H1 (cell line): ENCODE measurements around the gene MTMR2. TPM values are rescaled to one million over a fixed set of nuclear protein-coding genes. Genes with fewer than 3 reads are reported as not detected.

Experiments
- CTCF ChIA-PET: fragments of 300-600 bp; sonication (Branson Sonifier 250); formaldehyde crosslinking; loops from one replicate; lab custom pipeline; 2021; ENCODE audit not compliant: partially characterized antibody; lab: Charles Lee
- POLR2A ChIA-PET: fragments of 300-600 bp; sonication (Branson Sonifier 250); formaldehyde crosslinking; loops from one replicate; lab custom pipeline; 2021; ENCODE audit warnings: inconsistent platforms; ENCODE audit not compliant: partially characterized antibody; lab: Charles Lee
- DNase-seq, 2 experiments: peaks; one replicate each; pipeline versions ENCODE4 v3.0.0 to v3.0.0-alpha.2; 2010 to 2022; ENCODE audit warnings: low spot score in 2 of 2, low read depth in 1 of 2, mixed read lengths in 1 of 2
- FAIRE-seq: peaks from 2 replicates; lab custom pipeline; 2011; peaks lifted over from hg19 to GRCh38; lab: Jason Lieb, UNC
- H2AFZ ChIP-seq: 2 replicates; pipeline ENCODE4 v1.8.1; 2012; ENCODE audit warnings: low read length, inconsistent platforms
- H2AK5ac ChIP-seq: 2 replicates; pipeline ENCODE4 v1.6.1; 2013; ENCODE audit warnings: low read depth, low read length
- H2BK120ac ChIP-seq: replicated peaks from 2 replicates; pipeline ENCODE3; 2013; ENCODE audit warnings: low read depth, low read length, inconsistent platforms
- H2BK12ac ChIP-seq: 2 replicates; pipeline ENCODE4 v1.6.1; 2013; ENCODE audit warnings: low read depth, low read length
- H2BK15ac ChIP-seq: 2 replicates; pipeline ENCODE4 v1.6.1; 2013; ENCODE audit warnings: low read length
- H2BK20ac ChIP-seq: 2 replicates; pipeline ENCODE4 v1.6.1; 2013; ENCODE audit warnings: low read length
- H2BK5ac ChIP-seq: 2 replicates; pipeline ENCODE4 v1.6.1; 2013; ENCODE audit warnings: low read depth, low read length
- H3K14ac ChIP-seq: 2 replicates; pipeline ENCODE4 v1.6.1; 2013; ENCODE audit warnings: inconsistent platforms; ENCODE audit not compliant: insufficient read length
- H3K18ac ChIP-seq: 2 replicates; pipeline ENCODE4 v1.6.1; 2013; ENCODE audit warnings: low read length; ENCODE audit errors: extremely low read depth
- H3K23ac ChIP-seq: 2 replicates; pipeline ENCODE4 v1.6.1; 2013; ENCODE audit warnings: inconsistent platforms; ENCODE audit not compliant: insufficient read length
- H3K23me2 ChIP-seq: 2 replicates; pipeline ENCODE4 v1.6.1; 2013; ENCODE audit warnings: low read depth, low read length
- H3K27ac ChIP-seq: 2 replicates; pipeline ENCODE4 v1.6.1; 2011; ENCODE audit warnings: low read depth, low read length, inconsistent platforms
- H3K27me3 ChIP-seq, 4 experiments: replicated peaks in 1 of 4; 1 replicate in 1 of 4; 2 replicates in 3 of 4; pipeline versions ENCODE4 v1.6.1 to v1.8.1; 2011 to 2013; ENCODE audit warnings: low read length in 3 of 4, mild to moderate bottlenecking in 3 of 4, inconsistent platforms in 2 of 4, mixed read lengths in 2 of 4, moderate library complexity in 1 of 4; ENCODE audit not compliant: control insufficient read depth in 3 of 4, insufficient read depth in 3 of 4; ENCODE audit errors: extremely low read depth in 1 of 4
- H3K36me3 ChIP-seq, 4 experiments: 2 replicates each; pipeline versions ENCODE4 v1.6.1 to v1.8.1; 2011 to 2013; ENCODE audit warnings: mild to moderate bottlenecking in 4 of 4, low read length in 3 of 4, moderate library complexity in 2 of 4, control low read depth in 1 of 4, inconsistent platforms in 1 of 4; ENCODE audit not compliant: insufficient read depth in 4 of 4, control insufficient read depth in 2 of 4
- H3K4ac ChIP-seq: replicated peaks from 2 replicates; pipeline ENCODE3; 2013; ENCODE audit warnings: low read length, low read depth, mixed read lengths, inconsistent platforms; ENCODE audit not compliant: insufficient read length
- H3K4me1 ChIP-seq, 4 experiments: replicated peaks in 1 of 4; 1 replicate in 1 of 4; 2 replicates in 3 of 4; pipeline versions ENCODE4 v1.6.1 to v1.8.1; 2011 to 2013; ENCODE audit warnings: low read length in 3 of 4, inconsistent platforms in 2 of 4, mixed read lengths in 1 of 4; ENCODE audit not compliant: insufficient read depth in 4 of 4, control insufficient read depth in 3 of 4
- H3K4me2 ChIP-seq, 2 experiments: 2 replicates each; pipeline versions ENCODE4 v1.6.1 to v1.8.1; 2011 to 2013; ENCODE audit warnings: low read depth in 2 of 2, low read length in 2 of 2, control low read depth in 1 of 2, inconsistent platforms in 1 of 2, mild to moderate bottlenecking in 1 of 2; ENCODE audit not compliant: insufficient read depth in 1 of 2
- H3K4me3 ChIP-seq, 4 experiments: fragments of 200-600, 300-600 bp in 1 of 4; sonication (generic), shearing (Covaris generic), sonication (Bioruptor Twin) in 1 of 4; 2 replicates each; pipeline versions ENCODE4 v1.5.1 to v1.8.1; 2011 to 2016; ENCODE audit warnings: low read length in 4 of 4, low read depth in 3 of 4, control low read depth in 2 of 4, inconsistent platforms in 2 of 4, mild to moderate bottlenecking in 2 of 4, mixed read lengths in 1 of 4, moderate library complexity in 1 of 4; ENCODE audit not compliant: insufficient read depth in 2 of 4; ENCODE audit errors: extremely low read depth in 1 of 4
- H3K56ac ChIP-seq: replicated peaks from 2 replicates; pipeline ENCODE3; 2013; ENCODE audit warnings: low read depth, mild to moderate bottlenecking, mixed read lengths, low read length, inconsistent platforms; ENCODE audit not compliant: insufficient read length
- H3K79me1 ChIP-seq: 2 replicates; pipeline ENCODE4 v1.6.1; 2013; ENCODE audit warnings: low read depth, low read length, control low read depth
- H3K79me2 ChIP-seq, 2 experiments: 2 replicates each; pipeline versions ENCODE4 v1.6.1 to v1.8.1; 2012 to 2013; ENCODE audit warnings: low read length in 2 of 2, mild to moderate bottlenecking in 2 of 2, inconsistent platforms in 1 of 2; ENCODE audit not compliant: insufficient read depth in 2 of 2, control insufficient read depth in 1 of 2
- H3K9ac ChIP-seq, 4 experiments: replicated peaks in 1 of 4; 1 replicate in 1 of 4; 2 replicates in 3 of 4; pipeline versions ENCODE4 v1.6.1 to v1.8.1; 2011 to 2013; ENCODE audit warnings: low read depth in 3 of 4, low read length in 3 of 4, control low read depth in 2 of 4, mild to moderate bottlenecking in 2 of 4, moderate library complexity in 2 of 4, inconsistent platforms in 1 of 4; ENCODE audit errors: extremely low read depth in 1 of 4
- H3K9me3 ChIP-seq, 2 experiments: 2 replicates each; pipeline versions ENCODE4 v1.6.1 to v1.8.1; 2012 to 2013; ENCODE audit warnings: mild to moderate bottlenecking in 2 of 2, moderate library complexity in 2 of 2, control low read depth in 1 of 2, inconsistent platforms in 1 of 2, low read depth in 1 of 2, low read length in 1 of 2, mixed read lengths in 1 of 2; ENCODE audit not compliant: insufficient read depth in 2 of 2
- H4K20me1 ChIP-seq, 2 experiments: replicated peaks in 1 of 2; 2 replicates each; pipeline versions ENCODE3 to v1.8.1; 2011 to 2013; ENCODE audit warnings: inconsistent platforms in 2 of 2, low read length in 2 of 2, mild to moderate bottlenecking in 1 of 2; ENCODE audit not compliant: insufficient read depth in 2 of 2, control insufficient read depth in 1 of 2
- H4K5ac ChIP-seq: 2 replicates; pipeline ENCODE4 v1.6.1; 2013; ENCODE audit warnings: low read length, low read depth, mixed read lengths, inconsistent platforms; ENCODE audit not compliant: insufficient read length
- H4K8ac ChIP-seq: 2 replicates; pipeline ENCODE4 v1.8.0; 2013; ENCODE audit warnings: mild to moderate bottlenecking, moderate library complexity, low read length, inconsistent platforms; ENCODE audit not compliant: insufficient read depth; ENCODE audit errors: extremely low read depth
- H4K91ac ChIP-seq: replicated peaks from 2 replicates; pipeline ENCODE3; 2013; ENCODE audit warnings: low read length, mixed read lengths, inconsistent platforms; ENCODE audit not compliant: insufficient read length
- ASH2L ChIP-seq: fragments of 200-600, 300-600 bp; sonication (generic); IDR thresholded peaks from one replicate; pipeline ENCODE4 v1.7.1; 2017; ENCODE audit warnings: low read length
- BACH1 ChIP-seq: IDR thresholded peaks from 2 replicates; pipeline ENCODE4 v1.6.1; 2012; ENCODE audit warnings: low read length, improper control_type of control experiment
- CHD1 ChIP-seq: IDR thresholded peaks from 2 replicates; pipeline ENCODE4 v1.6.1; 2012; ENCODE audit warnings: low read depth, low read length, improper control_type of control experiment
- CHD2 ChIP-seq: IDR thresholded peaks from 2 replicates; pipeline ENCODE4 v1.6.1; 2012; ENCODE audit warnings: low read length, improper control_type of control experiment
- EP300 ChIP-seq, 2 experiments: IDR thresholded peaks; 1 replicate in 1 of 2; 2 replicates in 1 of 2; pipeline ENCODE4 v1.6.1; 2011 to 2012; ENCODE audit warnings: low read depth in 2 of 2, low read length in 2 of 2, mild to moderate bottlenecking in 2 of 2, borderline replicate concordance in 1 of 2, inconsistent platforms in 1 of 2, moderate library complexity in 1 of 2
- GABPA ChIP-seq: IDR thresholded peaks from 2 replicates; pipeline ENCODE4 v1.6.1; 2011; ENCODE audit warnings: mild to moderate bottlenecking, low read length, moderate library complexity, borderline replicate concordance; ENCODE audit not compliant: insufficient read depth
- PHF8 ChIP-seq: fragments of 200-600 bp; sonication (generic); conservative IDR thresholded peaks from 2 replicates; pipeline ENCODE4 v1.7.1; 2012; ENCODE audit warnings: low read depth, mild to moderate bottlenecking, inconsistent platforms, low read length, moderate library complexity
- POLR2A ChIP-seq, 2 experiments: IDR thresholded peaks; 1 replicate in 1 of 2; 2 replicates in 1 of 2; pipeline ENCODE4 v1.6.1; 2011; ENCODE audit warnings: low read depth in 2 of 2, low read length in 2 of 2, mild to moderate bottlenecking in 2 of 2; ENCODE audit errors: control extremely low read depth in 1 of 2
- SIN3A ChIP-seq, 2 experiments: IDR thresholded peaks in 1 of 2; conservative IDR thresholded peaks in 1 of 2; 2 replicates each; pipeline ENCODE4 v1.6.1; 2011 to 2012; ENCODE audit warnings: low read length in 2 of 2, improper control_type of control experiment in 1 of 2, low read depth in 1 of 2, mild to moderate bottlenecking in 1 of 2
- SP4 ChIP-seq: IDR thresholded peaks from 2 replicates; pipeline ENCODE4 v1.6.1; 2012; ENCODE audit warnings: low read length, inconsistent platforms
- SRF ChIP-seq: IDR thresholded peaks from 2 replicates; pipeline ENCODE4 v1.6.1; 2011; ENCODE audit warnings: mild to moderate bottlenecking, low read depth, low read length, moderate library complexity
- TEAD4 ChIP-seq: IDR thresholded peaks from 2 replicates; pipeline ENCODE4 v1.6.1; 2012; ENCODE audit warnings: low read depth, low read length, inconsistent platforms, mixed read lengths
- WGBS, 2 experiments: shearing (Covaris generic) in 1 of 2; methylation state at CpG; one replicate each; pipeline versions ENCODE4 v1.1.6 to v1.1.7; 2013 to 2015; ENCODE audit warnings: low lambda C conversion rate in 2 of 2, mixed read lengths in 2 of 2, inconsistent platforms in 1 of 2, low coverage in 1 of 2, missing lambda C conversion rate in 1 of 2; ENCODE audit not compliant: insufficient replicate concordance in 2 of 2, insufficient coverage in 1 of 2, insufficient read length in 1 of 2; ENCODE audit errors: extremely low coverage in 1 of 2, missing lambda C conversion rate in 1 of 2; 5-methylcytosine and 5-hydroxymethylcytosine counted together
- polyA plus RNA-seq, 7 experiments: library from polyadenylated mRNA; depleted of rRNA in 3 of 7; stranded (reverse) in 5 of 7; unstranded in 2 of 7; fragments of >200 nt in 5 of 7; fragments of 200-250 nt in 2 of 7; gene quantifications; 1 replicate in 5 of 7; 2 replicates in 1 of 7; 4 replicates in 1 of 7; pipeline versions ENCODE4 v1.2.1 to v1.2.3, GENCODE V29; 2011 to 2013; ENCODE audit warnings: missing spikeins in 2 of 7, mixed read lengths in 2 of 7
- total RNA-seq: library from RNA; stranded (reverse); fragmentation: NEBNext Ultra II Directional; extraction: Animal tissue kit (Norgen Biotek cat#: 25700); gene quantifications from 2 replicates; pipeline ENCODE4 v1.2.1, GENCODE V29; 2021
- TF ChIP-seq, protein P1 (sequence below): IDR thresholded peaks from 2 replicates; pipeline ENCODE4 v1.6.1; 2012; ENCODE audit warnings: low read length, inconsistent platforms

Gene MTMR2
- total and polyA plus RNA-seq, 2 of the 8 experiments (the other 6 are each of a cell fraction or from before 2014, with no cell fraction given): 16.7 to 52.9 TPM

DNA sequence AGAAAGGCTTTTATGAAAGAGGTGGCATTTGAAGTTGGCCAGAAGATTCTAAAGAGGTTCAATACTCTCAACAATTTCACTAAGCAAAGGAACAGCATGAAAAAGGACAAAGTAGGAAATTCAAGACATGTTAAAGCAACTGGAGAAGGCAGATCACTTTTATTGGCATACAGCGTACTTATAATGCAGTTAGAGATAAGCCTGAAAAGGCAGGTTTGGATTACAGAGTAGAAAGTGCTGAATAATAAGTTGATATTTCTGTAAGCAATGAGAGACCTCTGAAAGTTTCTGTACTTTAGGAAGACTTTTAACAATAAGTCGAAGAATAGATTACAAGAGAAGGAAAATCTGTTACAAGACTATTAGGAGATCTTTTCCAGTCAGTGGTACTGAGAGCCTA lies 25.1 kb downstream of the MTMR2 start:
- H2BK12ac ChIP-seq: no peak overlapping the region
- H4K20me1 ChIP-seq: no peaks in the 10 kb centered on the region
- no peak overlapping the region for H2AFZ ChIP-seq
- H3K56ac ChIP-seq: no peak overlapping the region
- H4K91ac ChIP-seq: no peak overlapping the region
- no peak overlapping the region for H3K18ac ChIP-seq
- no peak overlapping the region for H3K23ac ChIP-seq
- H4K8ac ChIP-seq: no peak overlapping the region
- no peak overlapping the region for H2BK15ac ChIP-seq
- FAIRE-seq (no peak), DNase-seq (no peak)
- H2AK5ac ChIP-seq: no peak overlapping the region
- H3K23me2 ChIP-seq: 0 out of 2 replicates have a peak, but pooled peaks cover 2% of the 10 kb centered on the region
- H3K36me3 ChIP-seq: no peaks in the 10 kb centered on the region
- no peak overlapping the region for H4K5ac ChIP-seq
- peaks cover 0 to 34% of the 10 kb centered on the region in 2 experiments; a peak in 3 of 4 replicates for H3K79me2 ChIP-seq
- no peaks in the 10 kb centered on the region for H3K27me3 ChIP-seq
- WGBS, 2 experiments: 91% methylated on average over 2 of the region's 2 CpGs; no CpG with 5 or more reads in 1 of the 2 experiments
- no peaks in the 10 kb centered on the region for H3K9me3 ChIP-seq
- peaks cover 2 to 4% (median 3%) of the 10 kb centered on the region in 4 experiments; a peak in 4 of 7 replicates for H3K4me1 ChIP-seq
- H3K4me2 ChIP-seq: no peak overlapping the region
- H3K14ac ChIP-seq: no peak overlapping the region
- H3K79me1 ChIP-seq: peaks cover 3% of the 10 kb centered on the region; the same call in 1 of the 2 replicates
- no peak overlapping the region for H2BK120ac ChIP-seq
- POLR2A ChIA-PET: no interaction called here
- H2BK20ac ChIP-seq: no peak overlapping the region
- no peak overlapping the region for H3K27ac ChIP-seq
- CTCF ChIA-PET: interaction anchor here (1.5 kb wide), 1 partner anchor 444 kb away, joined by 4 read pairs; the partner anchor contains the start of gene MAML2
- H3K4me3 ChIP-seq: no peak overlapping the region
- H2BK5ac ChIP-seq: no peak overlapping the region
- no peak overlapping the region for H3K9ac ChIP-seq
- H3K4ac ChIP-seq: no peak overlapping the region
- TF ChIP-seq, protein P1, sequence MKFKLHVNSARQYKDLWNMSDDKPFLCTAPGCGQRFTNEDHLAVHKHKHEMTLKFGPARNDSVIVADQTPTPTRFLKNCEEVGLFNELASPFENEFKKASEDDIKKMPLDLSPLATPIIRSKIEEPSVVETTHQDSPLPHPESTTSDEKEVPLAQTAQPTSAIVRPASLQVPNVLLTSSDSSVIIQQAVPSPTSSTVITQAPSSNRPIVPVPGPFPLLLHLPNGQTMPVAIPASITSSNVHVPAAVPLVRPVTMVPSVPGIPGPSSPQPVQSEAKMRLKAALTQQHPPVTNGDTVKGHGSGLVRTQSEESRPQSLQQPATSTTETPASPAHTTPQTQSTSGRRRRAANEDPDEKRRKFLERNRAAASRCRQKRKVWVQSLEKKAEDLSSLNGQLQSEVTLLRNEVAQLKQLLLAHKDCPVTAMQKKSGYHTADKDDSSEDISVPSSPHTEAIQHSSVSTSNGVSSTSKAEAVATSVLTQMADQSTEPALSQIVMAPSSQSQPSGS: no peak
- TF ChIP-seq PHF8: no peak
- TF ChIP-seq SP4: no peak
- TF ChIP-seq SRF: no peak
- no peak for TF ChIP-seq TEAD4
- TF ChIP-seq BACH1: no peak
- TF ChIP-seq SIN3A (conservative IDR thresholded peaks at IDR 0.05 in 1 of 2, IDR thresholded peaks at IDR 0.05 in 1 of 2; ENCODE audit: low read depth in 1 of 2, low read length in 2 of 2): no peak
- TF ChIP-seq ASH2L: no peak
- TF ChIP-seq EP300 (IDR thresholded peaks at IDR 0.05; ENCODE audit: borderline replicate concordance in 1 of 2, low read depth in 2 of 2, low read length in 2 of 2): no peak
- no peak for TF ChIP-seq CHD1
- TF ChIP-seq CHD2: no peak
- TF ChIP-seq POLR2A (IDR thresholded peaks at IDR 0.05; ENCODE audit: control extremely low read depth in 1 of 2, low read depth in 2 of 2, low read length in 2 of 2): no peak
- no peak for TF ChIP-seq GABPA
